SK-N-SH (cell line): Measurements from ENCODE around the gene MEN1. TPM values are rescaled to one million over a fixed set of nuclear protein-coding genes. Genes with fewer than 3 reads are reported as not detected.

Experiments
- CTCF ChIA-PET: fragments of 300-600, 350-600 bp; formaldehyde crosslinking; extraction: SDS; loops from one replicate; lab custom pipeline; 2021; lab: Yijun Ruan, JAX
- POLR2A ChIA-PET: fragments of 350-600 bp; sonication (Branson Sonifier 250); formaldehyde crosslinking; extraction: SDS; loops from one replicate; lab custom pipeline; 2020; ENCODE audit warnings: antibody characterized with exemption, inconsistent platforms; lab: Yijun Ruan, JAX
- DNase-seq: peaks from one replicate; pipeline ENCODE4 v3.0.0; 2012
- H2AFZ ChIP-seq: fragments of 200-600 bp; sonication (generic); 2 replicates; pipeline ENCODE4 v1.8.1; 2016; ENCODE audit warnings: antibody characterized with exemption, mild to moderate bottlenecking, low read depth
- H3F3A ChIP-seq: fragments of 200-600 bp; sonication (generic); replicated peaks from 2 replicates; pipeline ENCODE3; 2016; ENCODE audit warnings: antibody characterized with exemption, mild to moderate bottlenecking; ENCODE audit not compliant: insufficient read depth
- H3K27ac ChIP-seq, 2 experiments: fragments of 200-500 bp in 1 of 2; fragments of 200-600 bp in 1 of 2; sonication (Bioruptor generic) in 1 of 2; sonication (generic), shearing (Covaris generic) in 1 of 2; 2 replicates each; pipeline versions ENCODE4 v1.5.1 to v1.6.1; 2014 to 2016; ENCODE audit warnings: low read depth in 2 of 2, inconsistent platforms in 1 of 2, low read length in 1 of 2, mild to moderate bottlenecking in 1 of 2, mixed read lengths in 1 of 2
- H3K27me3 ChIP-seq: fragments of 200-600 bp; sonication (generic), shearing (Covaris generic); 2 replicates; pipeline ENCODE4 v1.6.1; 2016; ENCODE audit warnings: mixed run types; ENCODE audit not compliant: insufficient read depth
- H3K36me3 ChIP-seq, 2 experiments: fragments of 200-500 bp in 1 of 2; fragments of 200-600 bp in 1 of 2; sonication (Bioruptor generic) in 1 of 2; sonication (generic) in 1 of 2; replicated peaks in 1 of 2; 2 replicates each; pipeline versions ENCODE3 to v1.5.1; 2014 to 2016; ENCODE audit warnings: low read length in 1 of 2, mild to moderate bottlenecking in 1 of 2; ENCODE audit not compliant: insufficient read depth in 2 of 2, control insufficient read depth in 1 of 2
- H3K4me1 ChIP-seq, 2 experiments: fragments of 200-500 bp in 1 of 2; fragments of 200-600 bp in 1 of 2; sonication (Bioruptor generic) in 1 of 2; sonication (generic), shearing (Covaris generic) in 1 of 2; 2 replicates each; pipeline versions ENCODE4 v1.5.1 to v1.6.1; 2014 to 2016; ENCODE audit warnings: low read depth in 1 of 2, low read length in 1 of 2, mixed run types in 1 of 2; ENCODE audit not compliant: insufficient read depth in 2 of 2, control insufficient read depth in 1 of 2
- H3K4me2 ChIP-seq: fragments of 200-600 bp; sonication (generic), shearing (Covaris generic); 2 replicates; pipeline ENCODE4 v1.6.1; 2017; ENCODE audit warnings: mixed run types
- H3K4me3 ChIP-seq, 2 experiments: fragments of 200-500 bp in 1 of 2; fragments of 200-600 bp in 1 of 2; sonication (Bioruptor generic) in 1 of 2; sonication (generic), shearing (Covaris generic) in 1 of 2; 2 replicates each; pipeline versions ENCODE4 v1.5.1 to v1.8.1; 2014 to 2016; ENCODE audit warnings: low read depth in 2 of 2, inconsistent platforms in 1 of 2, low read length in 1 of 2, mild to moderate bottlenecking in 1 of 2, mixed read lengths in 1 of 2, moderate library complexity in 1 of 2
- H3K79me2 ChIP-seq: fragments of 200-600 bp; sonication (generic); 2 replicates; pipeline ENCODE4 v1.8.1; 2017; ENCODE audit warnings: mild to moderate bottlenecking; ENCODE audit not compliant: insufficient read depth
- H3K9ac ChIP-seq: fragments of 200-600 bp; sonication (generic); 2 replicates; pipeline ENCODE4 v1.6.1; 2017; ENCODE audit warnings: mixed run types
- H3K9me2 ChIP-seq: fragments of 200-600 bp; sonication (generic); 2 replicates; pipeline ENCODE4 v1.6.1; 2017; ENCODE audit warnings: mixed run types
- H3K9me3 ChIP-seq: fragments of 200-600 bp; sonication (generic); 2 replicates; pipeline ENCODE4 v1.6.1; 2017; ENCODE audit warnings: mixed run types, mild to moderate bottlenecking, moderate library complexity
- H4K20me1 ChIP-seq: fragments of 200-600 bp; sonication (generic); 2 replicates; pipeline ENCODE4 v1.6.1; 2017; ENCODE audit warnings: mild to moderate bottlenecking, mixed run types; ENCODE audit not compliant: insufficient read depth
- ELF1 ChIP-seq: IDR thresholded peaks from 2 replicates; pipeline ENCODE4 v1.4.0; 2012
- EP300 ChIP-seq, 2 experiments: IDR thresholded peaks; 2 replicates each; pipeline versions ENCODE4 v1.4.0 to v1.6.1; 2012; ENCODE audit warnings: borderline replicate concordance in 1 of 2, low read depth in 1 of 2, low read length in 1 of 2
- EZH2phosphoT487 ChIP-seq: fragments of 200-600 bp; sonication (generic); IDR thresholded peaks from 2 replicates; pipeline ENCODE4 v1.6.1; 2017; ENCODE audit warnings: low read depth, mixed run types, mild to moderate bottlenecking, antibody characterized with exemption, moderate library complexity, borderline replicate concordance
- FOXJ3 ChIP-seq: sonication (generic); formaldehyde crosslinking; IDR thresholded peaks from 2 replicates; pipeline ENCODE4 v1.5.1; 2020; ENCODE audit warnings: mild to moderate bottlenecking, missing genetic modification reagents
- GABPA ChIP-seq: IDR thresholded peaks from 2 replicates; pipeline ENCODE4 v1.4.0; 2012; ENCODE audit warnings: low read depth, mild to moderate bottlenecking
- NFIC ChIP-seq: IDR thresholded peaks from 2 replicates; pipeline ENCODE4 v1.4.0; 2012; ENCODE audit warnings: borderline replicate concordance
- NRF1 ChIP-seq: IDR thresholded peaks from 2 replicates; pipeline ENCODE4 v1.6.1; 2012; ENCODE audit warnings: low read depth, mild to moderate bottlenecking, low read length
- PBX3 ChIP-seq: IDR thresholded peaks from 2 replicates; pipeline ENCODE4; 2012
- POLR2AphosphoS5 ChIP-seq: IDR thresholded peaks from 2 replicates; pipeline ENCODE4 v1.6.1; 2012; ENCODE audit warnings: low read depth, low read length
- RAD21 ChIP-seq: IDR thresholded peaks from 2 replicates; pipeline ENCODE4 v1.6.1; 2012; ENCODE audit warnings: mild to moderate bottlenecking, low read length
- RFX5 ChIP-seq: IDR thresholded peaks from 2 replicates; pipeline ENCODE4 v1.6.1; 2012; ENCODE audit warnings: mild to moderate bottlenecking, improper control_type of control experiment, low read length
- RXRA ChIP-seq: IDR thresholded peaks from 2 replicates; pipeline ENCODE4 v1.4.0; 2012; ENCODE audit warnings: low read depth, mild to moderate bottlenecking, borderline replicate concordance
- TCF12 ChIP-seq: IDR thresholded peaks from 2 replicates; pipeline ENCODE4 v1.4.0; 2012
- USF1 ChIP-seq: IDR thresholded peaks from 2 replicates; pipeline ENCODE4 v1.4.0; 2012; ENCODE audit warnings: low read depth, borderline replicate concordance
- WGBS: methylation state at CpG from one replicate; pipeline ENCODE4 v1.1.6; 2017; ENCODE audit warnings: low lambda C conversion rate; 5-methylcytosine and 5-hydroxymethylcytosine counted together
- polyA plus RNA-seq, 3 experiments: library from polyadenylated mRNA; depleted of rRNA; stranded (reverse); fragments of >200 nt; gene quantifications; 2 replicates each; pipeline ENCODE4 v1.2.3, GENCODE V29; 2012
- TF ChIP-seq, protein P1 (sequence below): fragments of 150-350 bp; IDR thresholded peaks from 2 replicates; pipeline ENCODE4 v1.6.1; 2017; ENCODE audit warnings: antibody characterized with exemption, low read length, low read depth, borderline replicate concordance
- TF ChIP-seq, protein P2 (sequence below): IDR thresholded peaks from 2 replicates; pipeline ENCODE4 v1.4.0; 2012; ENCODE audit warnings: low read depth, borderline replicate concordance
- TF ChIP-seq, protein P3 (sequence below): IDR thresholded peaks from 2 replicates; pipeline ENCODE4 v1.6.1; 2012; ENCODE audit warnings: mild to moderate bottlenecking, low read depth, low read length, moderate library complexity

The MEN1 gene
- polyA plus RNA-seq, 1 of the 3 experiments (the other 2 are of a cell fraction): 52.9 TPM

GRCh38 chr11:64804346-64805210, 5.8 kb downstream of the MEN1 start:
- TF ChIP-seq EZH2phosphoT487 (no peak), TCF12 (no peak), NFIC (no peak), ELF1 (no peak), RXRA (no peak), GABPA (no peak), EP300 (IDR thresholded peaks at IDR 0.05; ENCODE audit: borderline replicate concordance in 1 of 2, low read depth in 1 of 2, low read length in 1 of 2) (no peak), USF1 (no peak), POLR2AphosphoS5 (no peak), FOXJ3 (CRISPR knock-in tag) (no peak), PBX3 (no peak), RAD21 (no peak), RFX5 (no peak), NRF1 (no peak)
- TF ChIP-seq, protein P1, sequence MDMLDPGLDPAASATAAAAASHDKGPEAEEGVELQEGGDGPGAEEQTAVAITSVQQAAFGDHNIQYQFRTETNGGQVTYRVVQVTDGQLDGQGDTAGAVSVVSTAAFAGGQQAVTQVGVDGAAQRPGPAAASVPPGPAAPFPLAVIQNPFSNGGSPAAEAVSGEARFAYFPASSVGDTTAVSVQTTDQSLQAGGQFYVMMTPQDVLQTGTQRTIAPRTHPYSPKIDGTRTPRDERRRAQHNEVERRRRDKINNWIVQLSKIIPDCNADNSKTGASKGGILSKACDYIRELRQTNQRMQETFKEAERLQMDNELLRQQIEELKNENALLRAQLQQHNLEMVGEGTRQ: no peak
- TF ChIP-seq, protein P2, sequence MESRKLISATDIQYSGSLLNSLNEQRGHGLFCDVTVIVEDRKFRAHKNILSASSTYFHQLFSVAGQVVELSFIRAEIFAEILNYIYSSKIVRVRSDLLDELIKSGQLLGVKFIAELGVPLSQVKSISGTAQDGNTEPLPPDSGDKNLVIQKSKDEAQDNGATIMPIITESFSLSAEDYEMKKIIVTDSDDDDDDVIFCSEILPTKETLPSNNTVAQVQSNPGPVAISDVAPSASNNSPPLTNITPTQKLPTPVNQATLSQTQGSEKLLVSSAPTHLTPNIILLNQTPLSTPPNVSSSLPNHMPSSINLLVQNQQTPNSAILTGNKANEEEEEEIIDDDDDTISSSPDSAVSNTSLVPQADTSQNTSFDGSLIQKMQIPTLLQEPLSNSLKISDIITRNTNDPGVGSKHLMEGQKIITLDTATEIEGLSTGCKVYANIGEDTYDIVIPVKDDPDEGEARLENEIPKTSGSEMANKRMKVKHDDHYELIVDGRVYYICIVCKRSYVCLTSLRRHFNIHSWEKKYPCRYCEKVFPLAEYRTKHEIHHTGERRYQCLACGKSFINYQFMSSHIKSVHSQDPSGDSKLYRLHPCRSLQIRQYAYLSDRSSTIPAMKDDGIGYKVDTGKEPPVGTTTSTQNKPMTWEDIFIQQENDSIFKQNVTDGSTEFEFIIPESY: no peak
- TF ChIP-seq, protein P3, sequence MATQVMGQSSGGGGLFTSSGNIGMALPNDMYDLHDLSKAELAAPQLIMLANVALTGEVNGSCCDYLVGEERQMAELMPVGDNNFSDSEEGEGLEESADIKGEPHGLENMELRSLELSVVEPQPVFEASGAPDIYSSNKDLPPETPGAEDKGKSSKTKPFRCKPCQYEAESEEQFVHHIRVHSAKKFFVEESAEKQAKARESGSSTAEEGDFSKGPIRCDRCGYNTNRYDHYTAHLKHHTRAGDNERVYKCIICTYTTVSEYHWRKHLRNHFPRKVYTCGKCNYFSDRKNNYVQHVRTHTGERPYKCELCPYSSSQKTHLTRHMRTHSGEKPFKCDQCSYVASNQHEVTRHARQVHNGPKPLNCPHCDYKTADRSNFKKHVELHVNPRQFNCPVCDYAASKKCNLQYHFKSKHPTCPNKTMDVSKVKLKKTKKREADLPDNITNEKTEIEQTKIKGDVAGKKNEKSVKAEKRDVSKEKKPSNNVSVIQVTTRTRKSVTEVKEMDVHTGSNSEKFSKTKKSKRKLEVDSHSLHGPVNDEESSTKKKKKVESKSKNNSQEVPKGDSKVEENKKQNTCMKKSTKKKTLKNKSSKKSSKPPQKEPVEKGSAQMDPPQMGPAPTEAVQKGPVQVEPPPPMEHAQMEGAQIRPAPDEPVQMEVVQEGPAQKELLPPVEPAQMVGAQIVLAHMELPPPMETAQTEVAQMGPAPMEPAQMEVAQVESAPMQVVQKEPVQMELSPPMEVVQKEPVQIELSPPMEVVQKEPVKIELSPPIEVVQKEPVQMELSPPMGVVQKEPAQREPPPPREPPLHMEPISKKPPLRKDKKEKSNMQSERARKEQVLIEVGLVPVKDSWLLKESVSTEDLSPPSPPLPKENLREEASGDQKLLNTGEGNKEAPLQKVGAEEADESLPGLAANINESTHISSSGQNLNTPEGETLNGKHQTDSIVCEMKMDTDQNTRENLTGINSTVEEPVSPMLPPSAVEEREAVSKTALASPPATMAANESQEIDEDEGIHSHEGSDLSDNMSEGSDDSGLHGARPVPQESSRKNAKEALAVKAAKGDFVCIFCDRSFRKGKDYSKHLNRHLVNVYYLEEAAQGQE: no peak
- Histone ChIP-seq H3K9me3 (no peaks in the 10 kb centered on the region), H3K9me2 (no peaks in the 10 kb centered on the region), H3F3A (peaks cover 3% of the 10 kb centered on the region), H3K36me3 (peaks cover 0 to 36% of the 10 kb centered on the region in 2 experiments), H3K27ac (no peak overlapping the region; a peak in 1 of 4 replicates), H4K20me1 (no peaks in the 10 kb centered on the region), H3K4me2 (peak overlapping the region; percentile 87), H2AFZ (no peak overlapping the region), H3K4me3 (no peak overlapping the region), H3K9ac (no peak overlapping the region), H3K4me1 (peaks cover 14 to 24% of the 10 kb centered on the region in 2 experiments; a peak in 3 of 4 replicates), H3K27me3 (no peaks in the 10 kb centered on the region), H3K79me2 (peaks cover 9% of the 10 kb centered on the region)
- POLR2A ChIA-PET: interaction anchor here (0.7 kb wide), 1 partner anchor 26 kb away, joined by 3 read pairs; the partner anchor contains the start of gene SF1
- no peak for DNase-seq
- WGBS: 91% methylated on average over 20 of the region's 41 CpGs
- CTCF ChIA-PET: interaction anchor here (1.0 to 3.3 kb wide), 5 partner anchors 8 to 116 kb away, joined by 3 to 20 read pairs (median 4); partner anchors contain the start of genes CDC42BPG and RASGRP2
